Liver (tissue), 3 donors: ENCODE measurements around the gene FSCB.

Experiments
- ATF3 ChIP-seq: IDR thresholded peaks from 2 replicates; pipeline ENCODE4 v1.6.1; 2016; ENCODE audit warnings: antibody characterized with exemption
- CTCF ChIP-seq: fragments of 150-350 bp; IDR thresholded peaks from 2 replicates; pipeline ENCODE4 v1.5.1; 2017; ENCODE audit warnings: improper control_type of control experiment, low read depth, low read length; ENCODE audit not compliant: missing input control
- EGR1 ChIP-seq, 2 donors: IDR thresholded peaks; 2 replicates each; pipeline ENCODE4 v1.6.1; 2016 to 2018; ENCODE audit warnings: antibody characterized with exemption in 2 of 2, low read depth in 2 of 2
- HNF4A ChIP-seq, 2 donors: conservative IDR thresholded peaks; 2 replicates each; pipeline ENCODE4 v1.6.1; 2016; ENCODE audit warnings: antibody characterized with exemption in 2 of 2, mild to moderate bottlenecking in 2 of 2
- MAX ChIP-seq: IDR thresholded peaks from 2 replicates; pipeline ENCODE4 v1.6.1; 2016; ENCODE audit warnings: antibody characterized with exemption
- RAD21 ChIP-seq, 2 donors: IDR thresholded peaks; 2 replicates each; pipeline ENCODE4 v1.6.1; 2016; ENCODE audit warnings: antibody characterized with exemption in 2 of 2, mild to moderate bottlenecking in 2 of 2
- RXRA ChIP-seq, 2 donors: IDR thresholded peaks; 2 replicates each; pipeline ENCODE4 v1.6.1; 2017 to 2018; ENCODE audit warnings: antibody characterized with exemption in 2 of 2, mild to moderate bottlenecking in 1 of 2
- SP1 ChIP-seq: IDR thresholded peaks from 2 replicates; pipeline ENCODE4 v1.6.1; 2018; ENCODE audit warnings: antibody characterized with exemption, mild to moderate bottlenecking
- TAF1 ChIP-seq: conservative IDR thresholded peaks from 2 replicates; pipeline ENCODE4 v1.6.1; 2016; ENCODE audit warnings: antibody characterized with exemption, mild to moderate bottlenecking
- ZBTB33 ChIP-seq: IDR thresholded peaks from 2 replicates; pipeline ENCODE4 v1.6.1; 2016; ENCODE audit warnings: antibody characterized with exemption
- donor health status: healthy.
- donor health status: healthy.

- TF ChIP-seq CTCF (no peak), EGR1 (IDR thresholded peaks at IDR 0.05; ENCODE audit: low read depth in 2 of 2) (no peak), HNF4A (conservative IDR thresholded peaks at IDR 0.05) (no peak), SP1 (no peak), RXRA (IDR thresholded peaks at IDR 0.05) (no peak), MAX (no peak), TAF1 (no peak), RAD21 (IDR thresholded peaks at IDR 0.05) (no peak), ZBTB33 (no peak), ATF3 (no peak)
Observed at GRCh38 chr14:44528180-44528579, 21.1 kb upstream of the FSCB start.
